NCI-H2171 treated with DMSO at 0.1 percent for 48 hours (cell line): ENCODE results near the gene TTYH1.
"Not testable (repeated sequence)": the region's sequence is repeated elsewhere in the genome, so short reads cannot be mapped to it uniquely, and the experiment has no call there.

Experiments used
- DNase-seq: peaks from one replicate; lab custom pipeline; 2025; lab: John Stamatoyannopoulos, UW

TTYH1 gene

GRCh38 chr19:54460230-54461005 is 45.2 kb downstream of the TTYH1 start:
- DNase-seq, result no peak

GRCh38 chr19:54461210-54461609 is 45.9 kb downstream of the TTYH1 start:
- no peak for DNase-seq

- DNase-seq, result no peak
Observed at GRCh38 chr19:54461613-54462012, 46.3 kb downstream of the TTYH1 start.

GRCh38 chr19:54462047-54462654 is 46.9 kb downstream of the TTYH1 start:
- DNase-seq, result no peak

GRCh38 chr19:54462655-54463530 is 47.6 kb downstream of the TTYH1 start:
- peak; percentile 52 for DNase-seq

GRCh38 chr19:54463531-54464043 is 48.3 kb downstream of the TTYH1 start, which contains the start of gene LENG9:
Gene LENG9, minus strand, starts transcription at chr19:54463778. Its CDS starts 252 bp downstream, at chr19:54463526.
- peak; percentile 95 for DNase-seq

GRCh38 chr19:54464044-54464629 is 48.9 kb downstream of the TTYH1 start:
- DNase-seq, result peak; percentile 95

GRCh38 chr19:54464630-54465425 is 49.6 kb downstream of the TTYH1 start:
- peak; percentile 66 for DNase-seq

GRCh38 chr19:54465426-54466109 is 50.3 kb downstream of the TTYH1 start:
- no peak for DNase-seq

GRCh38 chr19:54466110-54466480 is 50.8 kb downstream of the TTYH1 start:
- not testable (repeated sequence) for DNase-seq

GRCh38 chr19:54469496-54469934 is 54.3 kb downstream of the TTYH1 start:
- DNase-seq, result peak; percentile 11

GRCh38 chr19:54470276-54470887 is 55.1 kb downstream of the TTYH1 start:
- DNase-seq, result no peak

- no peak for DNase-seq
Observed at GRCh38 chr19:54470991-54471782, 55.9 kb downstream of the TTYH1 start.

- no peak for DNase-seq
Observed at GRCh38 chr19:54473071-54473891, 58.0 kb downstream of the TTYH1 start, which contains the start of gene CDC42EP5. Gene CDC42EP5, minus strand, starts transcription at chr19:54473296. Its CDS starts 7,749 bp downstream, at chr19:54465547.

GRCh38 chr19:54473892-54474372 is 58.7 kb downstream of the TTYH1 start:
- DNase-seq, result no peak

GRCh38 chr19:54475706-54476105 is 60.4 kb downstream of the TTYH1 start:
- no peak for DNase-seq

GRCh38 chr19:54477650-54478049 is 62.4 kb downstream of the TTYH1 start:
- no peak for DNase-seq
